Suprapubic skin (tissue), 4 donors: ENCODE measurements around the gene TARS3. TPM values are rescaled to one million over a fixed set of nuclear protein-coding genes. Genes with fewer than 3 reads are reported as not detected.
A peak's percentile ranks its signal among the peaks of the same experiment; 100 is the strongest.

Experiments
- DNase-seq, 2 donors: peaks; one replicate each; pipeline ENCODE4 v3.0.0-alpha.2; 2019; ENCODE audit warnings: low spot score in 2 of 2
- H3K27ac ChIP-seq: fragments of 200-600 bp; sonication (generic); one replicate; pipeline ENCODE4 v1.5.1; 2019
- H3K27me3 ChIP-seq: fragments of 200-600 bp; sonication (generic); one replicate; pipeline ENCODE4 v1.5.1; 2019
- H3K36me3 ChIP-seq: fragments of 200-600 bp; sonication (generic); one replicate; pipeline ENCODE4 v1.5.1; 2019
- H3K4me1 ChIP-seq: fragments of 200-600 bp; sonication (generic); one replicate; pipeline ENCODE4 v1.5.1; 2019
- H3K4me3 ChIP-seq: fragments of 200-600 bp; sonication (generic); one replicate; pipeline ENCODE4 v1.5.1; 2019; ENCODE audit warnings: mild to moderate bottlenecking
- H3K9me3 ChIP-seq: fragments of 200-600 bp; sonication (generic); one replicate; pipeline ENCODE4 v1.5.1; 2019
- CTCF ChIP-seq, 2 donors: fragments of 200-600 bp in 1 of 2; fragments of 450-650 bp in 1 of 2; sonication (generic) in 1 of 2; IDR thresholded peaks; one replicate each; pipeline ENCODE4 v1.5.1; 2016 to 2019; ENCODE audit warnings: antibody characterized with exemption in 2 of 2, mild to moderate bottlenecking in 1 of 2, moderate library complexity in 1 of 2
- EP300 ChIP-seq: sonication (generic); formaldehyde crosslinking; IDR thresholded peaks from one replicate; pipeline ENCODE4 v1.6.1; 2017; ENCODE audit warnings: antibody characterized with exemption
- POLR2A ChIP-seq, 2 donors: fragments of 450-650 bp; IDR thresholded peaks; one replicate each; pipeline ENCODE4 v1.6.1; 2017; ENCODE audit warnings: antibody characterized with exemption in 2 of 2, mild to moderate bottlenecking in 2 of 2, moderate library complexity in 2 of 2
- POLR2AphosphoS5 ChIP-seq, 3 donors: sonication (generic); formaldehyde crosslinking; IDR thresholded peaks; one replicate each; pipeline ENCODE4 v1.6.1; 2017; ENCODE audit warnings: antibody characterized with exemption in 3 of 3
- WGBS: methylation state at CpG from one replicate; pipeline ENCODE4 v1.1.5; 2018; 5-methylcytosine and 5-hydroxymethylcytosine counted together
- total RNA-seq, 4 donors: library from RNA; depleted of rRNA; stranded (reverse); fragments of >200 nt; gene quantifications; one replicate each; pipeline ENCODE4 v1.1.0, GENCODE V29; 2016

Gene TARS3
- total RNA-seq, 4 donors from 2014 or later: 5.4 to 19.3 (median 12.3) TPM

- Histone ChIP-seq H3K4me3 (no peak overlapping the region), H3K4me1 (peaks cover 34% of the 10 kb centered on the region), H3K9me3 (no peaks in the 10 kb centered on the region), H3K27ac (no peak overlapping the region), H3K36me3 (no peaks in the 10 kb centered on the region), H3K27me3 (no peaks in the 10 kb centered on the region)
- 53% methylated on average over 14 of the region's 14 CpGs for whole genome bisulfite sequencing
- TF ChIP-seq POLR2AphosphoS5 (IDR thresholded peaks at IDR 0.05) (no peak), CTCF (IDR thresholded peaks at IDR 0.05) (no peak), EP300 (no peak), POLR2A (IDR thresholded peaks at IDR 0.05) (no peak)
- DNase-seq: no peak
Measured at GRCh38 chr15:101614001-101614585, 110.2 kb downstream of the TARS3 start.

- Histone ChIP-seq H3K4me3 (no peak overlapping the region), H3K27ac (no peak overlapping the region), H3K36me3 (no peaks in the 10 kb centered on the region), H3K9me3 (no peaks in the 10 kb centered on the region), H3K4me1 (peaks cover 34% of the 10 kb centered on the region), H3K27me3 (no peaks in the 10 kb centered on the region)
- no peak for TF ChIP-seq EP300
- no peak for TF ChIP-seq POLR2AphosphoS5 (IDR thresholded peaks at IDR 0.05)
- TF ChIP-seq POLR2A (IDR thresholded peaks at IDR 0.05): no peak
- no peak for TF ChIP-seq CTCF (IDR thresholded peaks at IDR 0.05)
- DNase-seq: peak in 1 of 2 donors; percentile 73
- 34% methylated on average over 18 of the region's 20 CpGs for WGBS
Measured at GRCh38 chr15:101613130-101614000, 110.9 kb downstream of the TARS3 start.

GRCh38 chr15:101612676-101613075 lies 111.6 kb downstream of the TARS3 start:
- DNase-seq: no peak
- H3K36me3 ChIP-seq: no peaks in the 10 kb centered on the region
- no peaks in the 10 kb centered on the region for H3K27me3 ChIP-seq
- peaks cover 34% of the 10 kb centered on the region for H3K4me1 ChIP-seq
- 94% methylated on average over 5 of the region's 11 CpGs for WGBS
- no peak overlapping the region for H3K4me3 ChIP-seq
- no peak overlapping the region for H3K27ac ChIP-seq
- TF ChIP-seq POLR2AphosphoS5 (IDR thresholded peaks at IDR 0.05) (no peak), POLR2A (IDR thresholded peaks at IDR 0.05) (no peak), EP300 (no peak), CTCF (IDR thresholded peaks at IDR 0.05) (no peak)
- no peaks in the 10 kb centered on the region for H3K9me3 ChIP-seq

- Histone ChIP-seq H3K9me3 (no peaks in the 10 kb centered on the region), H3K36me3 (no peaks in the 10 kb centered on the region), H3K27ac (no peak overlapping the region), H3K4me3 (no peak overlapping the region), H3K4me1 (peaks cover 34% of the 10 kb centered on the region), H3K27me3 (no peaks in the 10 kb centered on the region)
- TF ChIP-seq CTCF (IDR thresholded peaks at IDR 0.05) (no peak), POLR2AphosphoS5 (IDR thresholded peaks at IDR 0.05) (no peak), EP300 (no peak), POLR2A (IDR thresholded peaks at IDR 0.05) (no peak)
- WGBS: 73% methylated on average over 10 of the region's 10 CpGs
- DNase-seq: no peak
Measured at GRCh38 chr15:101611580-101612299, 112.5 kb downstream of the TARS3 start.

- TF ChIP-seq POLR2AphosphoS5 (IDR thresholded peaks at IDR 0.05) (no peak), CTCF (IDR thresholded peaks at IDR 0.05) (no peak), EP300 (no peak), POLR2A (IDR thresholded peaks at IDR 0.05) (no peak)
- Histone ChIP-seq H3K27ac (no peak overlapping the region), H3K4me1 (peaks cover 27% of the 10 kb centered on the region), H3K36me3 (no peaks in the 10 kb centered on the region), H3K27me3 (no peaks in the 10 kb centered on the region), H3K9me3 (no peaks in the 10 kb centered on the region), H3K4me3 (no peak overlapping the region)
- no peak for DNase-seq
- 95% methylated on average over 15 of the region's 15 CpGs for WGBS
Measured at GRCh38 chr15:101611007-101611406, 113.3 kb downstream of the TARS3 start.
